Testis (tissue), 2 donors: Measurements from ENCODE around the gene CNNM3.

ENCODE experiments used
- POLR2A ChIP-seq: fragments of 450-650 bp; IDR thresholded peaks from one replicate; pipeline ENCODE4 v1.6.1; 2017; ENCODE audit warnings: antibody characterized with exemption, mild to moderate bottlenecking, moderate library complexity
- TF ChIP-seq, protein P1 (sequence below), 3 experiments: fragments of 450-650 bp in 2 of 3; fragments of 200-600 bp in 1 of 3; sonication (generic) in 1 of 3; IDR thresholded peaks; one replicate each; pipeline ENCODE4 v1.5.1; 2016 to 2019; ENCODE audit warnings: antibody characterized with exemption in 3 of 3, mild to moderate bottlenecking in 2 of 3, moderate library complexity in 1 of 3

GRCh38 chr2:96810783-96811192, 5.3 kb upstream of the CNNM3 start:
- TF ChIP-seq, protein P1, sequence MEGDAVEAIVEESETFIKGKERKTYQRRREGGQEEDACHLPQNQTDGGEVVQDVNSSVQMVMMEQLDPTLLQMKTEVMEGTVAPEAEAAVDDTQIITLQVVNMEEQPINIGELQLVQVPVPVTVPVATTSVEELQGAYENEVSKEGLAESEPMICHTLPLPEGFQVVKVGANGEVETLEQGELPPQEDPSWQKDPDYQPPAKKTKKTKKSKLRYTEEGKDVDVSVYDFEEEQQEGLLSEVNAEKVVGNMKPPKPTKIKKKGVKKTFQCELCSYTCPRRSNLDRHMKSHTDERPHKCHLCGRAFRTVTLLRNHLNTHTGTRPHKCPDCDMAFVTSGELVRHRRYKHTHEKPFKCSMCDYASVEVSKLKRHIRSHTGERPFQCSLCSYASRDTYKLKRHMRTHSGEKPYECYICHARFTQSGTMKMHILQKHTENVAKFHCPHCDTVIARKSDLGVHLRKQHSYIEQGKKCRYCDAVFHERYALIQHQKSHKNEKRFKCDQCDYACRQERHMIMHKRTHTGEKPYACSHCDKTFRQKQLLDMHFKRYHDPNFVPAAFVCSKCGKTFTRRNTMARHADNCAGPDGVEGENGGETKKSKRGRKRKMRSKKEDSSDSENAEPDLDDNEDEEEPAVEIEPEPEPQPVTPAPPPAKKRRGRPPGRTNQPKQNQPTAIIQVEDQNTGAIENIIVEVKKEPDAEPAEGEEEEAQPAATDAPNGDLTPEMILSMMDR (IDR thresholded peaks at IDR 0.05) = no peak
- no peak for TF ChIP-seq POLR2A
